Metanephros (tissue), 1 donor: ENCODE results near the gene MAPK11. TPM values are rescaled to one million over a fixed set of nuclear protein-coding genes. Genes with fewer than 3 reads are reported as not detected.

Source experiments
- total RNA-seq: library from RNA; depleted of rRNA; stranded (reverse); fragments of >200 nt; gene quantifications from one replicate; pipeline ENCODE4 v1.2.3, GENCODE V29; 2014

The MAPK11 gene
- 6.8 TPM for total RNA-seq

GRCh38 chr22:50269970-50270665 is at the start of gene MAPK11:
TSS of gene MAPK11 (minus strand) at chr22:50270380. CDS start at chr22:50270292, 88 bp downstream.

DNA sequence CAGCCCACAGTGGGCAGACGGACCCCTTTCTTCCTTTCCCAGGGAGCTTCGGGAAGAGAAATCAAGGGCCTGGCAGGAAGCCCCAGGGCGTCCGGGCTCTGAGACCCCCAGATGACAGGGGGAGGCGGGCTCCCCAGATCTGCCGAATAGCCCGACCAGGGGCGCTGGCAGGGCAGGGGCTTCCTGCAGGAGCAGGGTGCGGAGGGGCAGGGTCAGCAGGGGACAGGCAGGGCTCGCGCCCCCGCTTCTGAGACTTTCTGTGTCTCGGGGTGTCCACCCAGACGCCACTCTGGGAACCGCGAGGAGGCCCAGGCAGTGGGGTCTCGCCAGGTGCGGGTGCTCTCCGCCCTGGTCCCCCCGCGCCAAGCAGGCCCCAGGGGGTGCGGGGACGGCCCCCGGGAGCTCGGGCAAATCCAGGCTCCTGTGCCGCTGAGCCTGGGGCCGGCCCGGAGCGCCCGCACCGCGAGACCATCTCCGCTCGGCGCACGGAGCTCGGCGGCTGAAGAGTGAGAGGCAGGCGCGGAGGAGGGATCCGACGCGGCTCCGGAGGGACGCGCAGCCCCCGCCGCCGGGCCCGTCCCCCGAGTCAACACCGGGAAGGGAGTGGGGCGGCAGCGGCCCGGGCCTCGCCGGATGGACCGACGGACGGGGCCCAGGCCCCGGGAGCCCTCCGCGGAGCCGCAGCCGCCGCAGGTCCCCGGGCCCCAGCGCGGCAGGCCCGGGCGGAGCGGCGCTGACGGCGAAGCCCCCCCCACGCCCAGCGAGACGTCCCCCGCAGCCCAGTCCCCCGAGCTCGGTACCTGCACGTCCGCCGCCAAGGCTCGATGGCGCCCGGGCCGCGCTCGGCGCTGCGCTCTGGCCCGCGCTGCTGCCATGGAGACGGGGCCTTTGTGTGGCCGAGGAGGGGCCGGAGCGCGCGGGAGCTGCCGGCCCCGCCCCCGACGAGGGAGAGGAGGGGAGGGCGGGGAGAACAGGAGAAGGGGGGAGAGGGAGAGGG is 36.9 kb upstream of the MAPK11 start, which contains the start of gene PLXNB2:
TSS of gene PLXNB2 (minus strand) at position 894 of the 997 bp plus-strand sequence. CDS start 17,062 bp downstream, outside the sequence.

DNA sequence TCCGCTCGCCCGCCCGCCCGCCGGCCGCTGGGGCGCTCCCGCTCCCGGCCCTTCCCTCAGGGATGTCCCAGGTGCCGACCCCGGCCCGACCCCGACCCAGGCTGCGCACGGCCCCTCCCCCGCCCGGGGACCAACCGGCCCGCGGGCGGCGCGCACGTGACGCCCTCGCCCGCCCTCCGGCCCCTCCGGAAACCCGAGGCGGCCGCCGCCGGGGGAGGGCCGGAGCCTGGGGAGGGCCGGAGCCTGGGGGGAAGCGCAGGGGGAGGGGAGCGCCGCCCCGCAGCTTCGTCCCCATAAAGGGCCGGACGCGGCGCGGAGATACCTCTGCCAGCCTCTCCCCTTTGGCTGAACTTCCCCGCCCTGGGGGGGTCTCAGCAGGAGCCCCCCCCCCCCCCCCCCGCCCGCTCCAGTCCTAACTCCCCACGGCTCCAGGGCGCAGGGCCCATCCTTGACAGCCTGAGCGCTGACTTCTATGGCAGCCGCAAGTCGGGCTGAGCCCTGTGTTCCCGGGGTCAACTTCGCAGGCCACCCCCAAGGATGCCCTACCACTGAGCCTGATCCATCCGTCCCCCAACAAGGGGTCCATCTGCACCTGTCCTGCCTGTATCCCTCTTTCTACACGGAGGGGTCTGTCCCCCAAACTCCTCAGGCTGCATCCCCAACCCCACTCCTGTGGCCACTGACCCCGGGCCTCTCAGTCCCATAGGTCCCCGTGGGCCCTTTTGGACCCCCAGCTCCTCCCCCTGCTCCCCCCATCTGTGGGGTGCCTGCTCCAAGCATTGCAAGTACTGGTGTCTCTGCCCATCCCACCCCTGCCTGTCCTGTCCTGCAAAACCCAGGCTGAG is 8.3 kb downstream of the MAPK11 start, which contains the start of gene MAPK12:
TSS of gene MAPK12 (minus strand) at position 69 of the 845 bp plus-strand sequence. CDS start 174 bp downstream, outside the sequence.

DNA sequence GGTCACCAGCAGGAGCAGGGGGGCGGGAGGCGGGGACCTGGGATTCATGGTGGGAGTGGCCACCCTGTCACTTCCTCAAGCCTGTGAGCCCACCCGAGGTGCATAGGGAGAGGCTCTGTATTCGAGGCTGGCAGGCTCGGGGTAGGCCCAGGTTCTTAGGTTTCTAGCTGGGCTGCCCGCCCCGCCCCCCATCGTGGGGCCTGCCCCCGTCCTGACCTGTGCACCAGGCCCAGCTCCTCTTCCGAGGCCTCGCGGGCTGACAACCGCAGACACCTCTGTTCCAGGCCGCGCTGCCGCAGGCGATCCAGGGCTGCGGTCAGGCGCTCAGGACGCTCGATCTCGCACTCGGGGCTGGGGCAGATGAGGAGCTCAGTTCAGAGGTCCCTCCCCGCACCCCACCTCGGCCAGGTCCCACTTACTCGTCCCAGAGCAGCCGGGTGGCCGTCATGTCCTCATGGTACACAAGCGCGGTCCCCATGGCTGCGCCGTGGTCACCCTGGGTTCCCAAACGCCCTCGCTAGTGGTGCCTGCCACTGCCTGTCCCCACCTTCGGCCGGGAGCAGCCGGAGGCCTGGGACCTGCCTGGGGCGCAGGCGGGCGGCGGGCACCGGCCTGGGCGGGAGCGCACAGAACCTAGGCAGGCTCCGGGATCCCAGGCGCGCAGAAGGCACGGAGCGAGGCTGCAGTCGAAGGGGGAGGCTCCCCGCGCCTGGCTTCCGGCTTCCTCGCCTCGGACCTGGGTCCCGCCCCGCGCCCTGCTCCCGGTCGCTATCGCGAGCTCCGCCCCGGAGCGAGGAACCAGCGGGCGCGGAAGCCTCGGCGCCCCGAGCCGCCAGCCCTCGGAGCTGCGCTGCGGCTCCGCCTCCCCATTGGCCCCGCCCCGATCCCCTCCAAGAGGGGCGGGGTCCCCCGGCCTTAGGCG is 19.4 kb downstream of the MAPK11 start, which contains the start of gene HDAC10:
TSS of gene HDAC10 (minus strand) at position 711 of the 922 bp plus-strand sequence. CDS start at position 478, 233 bp downstream.

DNA sequence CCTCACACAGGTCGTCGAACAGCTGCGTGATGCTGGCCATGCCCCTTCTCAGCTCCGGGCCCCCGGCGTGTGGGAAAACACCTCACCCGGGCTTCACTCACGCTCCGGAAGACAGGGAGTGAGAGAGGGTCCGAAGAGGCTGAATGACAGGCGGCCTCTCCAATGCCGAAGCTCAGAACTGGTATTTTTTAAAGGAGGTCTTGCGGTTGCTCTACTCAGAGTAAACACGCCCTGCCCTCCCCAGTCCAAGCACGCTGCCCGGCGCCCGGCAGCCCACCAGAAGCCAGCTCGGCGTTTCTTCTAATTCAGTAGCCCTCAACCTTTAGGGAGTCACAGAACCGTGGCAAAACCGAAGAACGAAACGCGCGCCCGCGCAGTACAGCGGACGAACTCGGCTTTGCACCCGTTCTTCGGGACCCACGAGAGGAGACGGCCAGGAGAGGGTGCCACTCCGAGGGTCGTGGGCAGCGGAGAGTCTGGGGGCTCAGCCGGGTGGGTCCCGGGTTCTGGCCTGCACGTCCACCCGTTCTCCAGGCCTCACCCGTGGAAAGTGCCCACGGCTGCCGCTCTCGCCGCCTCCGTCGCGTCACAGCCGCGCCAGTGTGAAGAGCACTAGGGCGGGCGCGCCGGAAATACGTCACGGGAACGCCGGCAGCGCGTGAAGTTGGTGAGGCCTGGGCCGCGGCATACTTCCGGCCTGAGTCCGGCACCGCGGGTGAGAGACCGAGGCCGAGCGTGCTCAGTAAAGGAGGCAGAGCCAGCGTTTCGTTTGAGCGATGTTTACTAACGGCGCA is 25.6 kb downstream of the MAPK11 start, which contains the start of gene TUBGCP6:
TSS of gene TUBGCP6 (minus strand) at position 604 of the 794 bp plus-strand sequence. CDS start at position 40, 564 bp downstream.

Other genes with a start within 250 kb of the MAPK11 start
- not detected for gene TTLL8, start 212.1 kb downstream of the MAPK11 start, total RNA-seq
- gene MLC1, start 185.0 kb downstream of the MAPK11 start, total RNA-seq, result 3.0 TPM
- gene MOV10L1, start 180.4 kb downstream of the MAPK11 start, total RNA-seq, result 0.99 TPM
- 0.82 TPM for gene PANX2, start 99.6 kb downstream of the MAPK11 start, total RNA-seq
- gene TRABD, start 84.5 kb downstream of the MAPK11 start, total RNA-seq, result 23.7 TPM
- 33.6 TPM for gene SELENOO, start 69.4 kb downstream of the MAPK11 start, total RNA-seq
- gene TUBGCP6, start 25.4 kb downstream of the MAPK11 start, total RNA-seq, result 55.9 TPM
- gene HDAC10, start 19.1 kb downstream of the MAPK11 start, total RNA-seq, result 36.7 TPM
- gene MAPK12, start 8.7 kb downstream of the MAPK11 start, total RNA-seq, result 19.1 TPM
- gene PLXNB2, start 37.3 kb upstream of the MAPK11 start, total RNA-seq, result 302 TPM
- 10.0 TPM for gene DENND6B, start 56.6 kb upstream of the MAPK11 start, total RNA-seq
- 58.2 TPM for gene PPP6R2, start 72.9 kb upstream of the MAPK11 start, total RNA-seq
- gene SBF1, start 204.7 kb upstream of the MAPK11 start, total RNA-seq, result 56.7 TPM
- gene ADM2, start 211.2 kb upstream of the MAPK11 start, total RNA-seq, result 2.2 TPM
- gene MIOX, start 216.5 kb upstream of the MAPK11 start, total RNA-seq, result 5.4 TPM
- 48.6 TPM for gene LMF2, start 237.3 kb upstream of the MAPK11 start, total RNA-seq
- gene NCAPH2, start 237.8 kb upstream of the MAPK11 start, total RNA-seq, result 36.1 TPM